GM21515 (cell line): Measurements from ENCODE around the gene MXD1.
A peak's percentile ranks its signal among the peaks of the same experiment; 100 is the strongest.
"Not testable (repeated sequence)": the region's sequence is repeated elsewhere in the genome, so short reads cannot be mapped to it uniquely, and the experiment has no call there.

Experiments
- ATAC-seq: cut with Tn5 transposase; IDR thresholded peaks from one replicate; pipeline ENCODE4 v1.9.1; 2021; ENCODE audit not compliant: unreplicated experiment

Gene MXD1

DNA sequence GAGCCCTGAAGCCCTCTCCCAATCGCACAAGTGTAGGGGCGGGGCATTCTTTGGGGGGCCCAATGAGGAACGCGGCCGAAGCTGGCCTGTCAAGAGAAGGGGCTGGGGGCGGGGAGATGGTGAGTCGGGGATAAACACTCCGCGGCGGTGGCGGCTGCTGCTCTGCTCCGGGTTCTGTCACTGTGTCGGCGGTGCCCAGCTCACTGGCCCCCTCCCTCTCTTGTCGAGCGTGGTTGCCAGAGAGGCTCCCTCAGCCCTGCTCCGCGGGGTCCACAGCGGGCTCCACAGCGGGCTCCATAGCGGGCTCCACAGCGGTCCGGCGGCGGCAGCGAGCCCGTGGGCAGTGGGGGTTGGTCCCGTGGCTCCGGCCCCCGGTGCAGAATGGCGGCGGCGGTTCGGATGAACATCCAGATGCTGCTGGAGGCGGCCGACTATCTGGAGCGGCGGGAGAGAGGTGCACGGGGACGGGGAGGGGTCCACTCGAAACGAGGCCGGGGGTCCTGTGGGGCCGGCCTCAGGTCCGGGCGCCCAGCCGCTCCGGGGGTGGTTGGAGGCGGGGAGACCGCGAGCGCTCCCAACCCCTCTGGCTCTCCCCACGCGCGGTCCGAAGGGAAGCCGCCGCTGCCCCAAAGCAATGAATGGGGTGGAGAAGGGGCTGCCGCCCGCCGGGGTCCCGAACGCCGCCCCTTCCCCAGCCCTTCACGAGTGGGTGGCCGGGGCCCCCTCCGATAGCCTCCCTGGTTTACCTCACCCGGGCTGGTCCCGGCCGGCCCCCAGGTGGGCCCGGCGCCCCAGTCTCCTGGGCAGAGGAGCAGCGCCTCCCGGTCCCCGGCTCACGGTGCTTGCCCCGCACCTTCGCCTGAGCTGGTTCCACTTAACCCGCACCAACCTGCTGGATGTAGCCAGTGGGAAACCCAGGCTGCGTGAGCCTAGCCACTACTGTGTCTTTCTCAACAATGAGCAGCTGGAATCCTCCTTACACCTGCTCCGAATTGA is at the start of gene MXD1:
MXD1 (plus strand) TSS at position 160 of the 996 bp plus-strand sequence; CDS start at position 382, 222 bp downstream.
- no peak for ATAC-seq

DNA sequence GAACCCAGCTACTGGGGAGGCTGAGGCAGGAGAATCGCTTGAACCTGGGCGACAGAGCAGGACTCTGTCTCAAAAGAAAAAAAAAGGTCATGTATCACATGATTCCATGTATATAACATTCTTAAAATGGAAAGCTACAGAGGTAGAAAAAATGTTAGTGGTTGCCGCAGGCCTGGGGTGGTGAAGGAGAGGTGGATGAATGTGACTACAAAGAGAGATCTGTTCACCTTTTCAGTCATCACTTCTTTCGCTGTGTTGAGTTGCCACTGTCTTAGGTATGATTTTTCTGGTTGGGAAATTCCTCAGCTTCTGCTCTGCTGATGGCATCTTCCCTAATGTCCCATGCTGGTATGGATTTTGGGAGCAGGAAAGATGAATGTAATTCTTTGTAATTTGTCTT is 26.5 kb upstream of the MXD1 start:
- ATAC-seq = no peak

- no peak for ATAC-seq
Observed at GRCh38 chr2:69889302-69889701, 25.6 kb upstream of the MXD1 start.

DNA sequence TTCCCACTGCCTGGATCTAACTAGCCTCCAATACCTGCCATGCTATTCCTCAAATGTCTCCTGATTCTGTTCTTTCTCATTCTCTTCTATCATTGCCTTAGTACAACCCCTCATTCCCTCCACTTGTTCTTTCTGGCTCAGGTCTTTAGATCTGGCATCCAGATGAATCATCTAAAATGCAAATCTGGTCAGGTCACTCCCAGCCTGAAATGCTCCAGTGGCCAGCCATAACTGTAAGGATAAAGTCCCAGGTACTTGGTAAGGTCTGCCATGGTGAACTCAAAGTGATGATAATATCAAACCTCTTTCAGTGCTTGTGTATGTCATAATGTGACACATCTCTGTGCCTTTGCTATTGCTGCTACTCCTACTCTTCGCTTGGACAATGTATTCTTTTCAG is 24.0 kb upstream of the MXD1 start:
- ATAC-seq = no peak

DNA sequence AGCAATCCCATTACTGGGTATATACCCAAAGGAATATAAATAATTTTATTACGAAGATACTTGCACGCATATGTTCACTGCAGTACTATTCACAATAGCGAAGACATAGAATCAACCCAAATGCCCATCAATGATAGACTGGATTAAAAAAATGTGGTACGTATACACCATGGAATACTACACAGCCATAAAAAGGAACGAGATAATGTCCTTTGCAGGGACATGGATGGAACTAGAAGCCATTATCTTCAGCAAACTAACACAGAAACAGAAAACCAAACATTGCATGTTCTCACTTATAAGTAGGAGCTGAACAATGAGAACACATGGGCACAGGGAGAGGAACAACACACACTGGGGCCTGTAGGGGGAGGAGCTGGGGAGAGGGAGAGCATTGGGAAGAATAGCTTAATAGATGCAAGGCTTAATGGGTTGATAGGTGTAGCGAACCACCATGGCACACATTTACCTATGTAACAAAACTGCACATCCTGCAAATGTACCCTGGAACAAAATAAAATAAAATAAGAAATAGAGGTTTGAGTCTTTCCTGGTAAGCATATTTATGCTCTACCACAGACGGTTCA is 22.0 kb upstream of the MXD1 start:
- not testable (repeated sequence) for ATAC-seq

DNA sequence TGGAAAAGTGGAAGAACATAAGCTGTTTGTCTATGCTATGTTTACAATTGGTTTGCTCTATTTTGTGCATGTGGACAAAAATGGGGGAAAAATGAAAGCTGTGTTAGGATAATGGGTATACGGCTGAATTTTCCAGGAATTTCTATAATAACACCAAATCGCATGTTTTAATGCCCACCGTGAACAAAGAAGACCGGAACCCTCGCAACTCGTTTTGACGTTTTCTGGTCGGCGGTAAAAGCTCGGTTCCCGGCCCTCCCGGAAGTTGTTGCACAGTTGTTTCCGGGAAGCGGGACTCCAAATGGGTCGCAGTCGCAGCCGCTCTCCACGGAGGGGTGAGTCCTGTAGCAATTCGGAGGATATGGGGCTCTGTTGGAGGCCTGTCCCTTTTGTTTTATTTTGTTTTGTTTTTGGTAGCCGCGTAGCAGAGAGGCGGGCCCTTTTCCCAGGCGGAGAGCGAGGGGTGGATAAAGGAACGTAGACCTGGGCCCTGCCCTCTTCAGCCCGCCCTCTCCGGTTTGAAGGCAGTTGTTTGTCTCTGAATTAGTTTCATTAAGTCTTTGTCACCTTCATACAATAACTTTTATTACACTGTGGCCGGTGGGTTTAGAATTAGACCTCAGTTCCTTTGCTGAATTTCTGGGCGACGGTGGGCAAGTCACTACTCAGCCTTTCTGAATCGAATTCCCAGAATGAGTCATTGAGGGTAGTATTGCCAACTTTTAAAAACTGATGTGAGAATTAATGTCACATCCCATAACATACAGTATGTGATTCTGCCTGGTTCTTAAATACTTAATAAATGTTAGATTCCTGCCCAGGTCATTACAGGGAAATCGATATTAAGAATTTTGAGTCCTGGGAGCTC is 21.0 kb upstream of the MXD1 start, which contains the start of gene SNRNP27:
SNRNP27 (plus strand) TSS at position 273 of the 868 bp plus-strand sequence; CDS start at position 302, 29 bp downstream.
- ATAC-seq = peak; percentile 65

DNA sequence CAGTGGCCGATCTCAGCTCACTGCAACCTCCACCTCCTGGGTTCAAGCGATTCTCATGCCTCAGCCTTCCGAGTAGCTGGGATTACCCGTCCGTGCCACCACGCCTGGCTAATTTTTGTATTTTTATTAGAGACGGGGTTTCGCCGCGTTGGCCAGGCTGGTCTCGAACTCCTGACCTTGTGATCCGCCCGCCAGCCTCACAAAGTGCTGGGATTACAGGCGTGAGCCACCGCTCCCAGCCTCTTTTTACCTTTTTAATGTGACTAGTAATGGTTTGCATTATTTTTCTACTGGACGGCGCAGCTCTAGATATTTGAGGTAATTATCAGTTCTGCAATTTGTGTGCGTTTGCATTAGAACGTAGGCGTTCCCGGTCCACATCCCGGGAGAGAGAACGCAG is 20.2 kb upstream of the MXD1 start:
- ATAC-seq = not testable (repeated sequence)

DNA sequence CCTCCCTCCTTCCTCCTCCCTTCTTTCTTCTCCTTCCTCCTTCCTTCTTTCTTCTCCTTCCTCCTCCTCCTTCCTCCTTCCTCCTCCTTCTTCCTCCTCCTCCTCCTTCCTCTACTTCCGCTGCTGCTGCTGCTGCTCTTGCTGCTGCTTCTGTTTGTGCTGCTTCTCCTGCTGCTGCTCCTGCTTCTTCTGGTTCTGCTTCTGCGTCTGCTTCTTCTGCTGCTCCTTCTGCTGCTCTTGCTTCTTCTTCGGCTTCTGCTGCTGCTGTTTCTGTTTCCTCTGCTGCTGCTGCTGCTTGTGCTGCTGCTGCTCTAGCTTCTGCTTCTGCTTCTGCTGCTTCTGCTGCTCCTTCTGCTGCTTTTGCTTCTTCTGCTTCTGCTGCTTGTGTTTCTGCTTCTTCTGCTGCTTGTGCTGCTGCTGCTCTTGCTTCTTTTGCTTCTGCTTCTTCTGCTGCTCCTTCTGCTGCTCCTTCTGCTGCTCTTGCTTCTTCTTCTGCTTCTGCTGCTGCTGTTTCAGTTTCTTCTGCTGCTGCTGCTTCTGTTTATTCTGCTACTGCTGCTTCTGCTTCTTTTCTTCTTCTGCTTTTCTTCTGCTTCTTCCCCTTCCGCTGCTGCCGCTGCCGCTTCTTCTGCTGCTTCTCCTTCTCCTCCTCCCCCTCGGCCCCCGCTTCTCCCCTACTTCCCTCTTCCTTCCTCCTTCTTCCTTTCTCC is 12.5 kb upstream of the MXD1 start:
- no peak for ATAC-seq

GRCh38 chr2:69907216-69907615 is 7.7 kb upstream of the MXD1 start:
- no peak for ATAC-seq

DNA sequence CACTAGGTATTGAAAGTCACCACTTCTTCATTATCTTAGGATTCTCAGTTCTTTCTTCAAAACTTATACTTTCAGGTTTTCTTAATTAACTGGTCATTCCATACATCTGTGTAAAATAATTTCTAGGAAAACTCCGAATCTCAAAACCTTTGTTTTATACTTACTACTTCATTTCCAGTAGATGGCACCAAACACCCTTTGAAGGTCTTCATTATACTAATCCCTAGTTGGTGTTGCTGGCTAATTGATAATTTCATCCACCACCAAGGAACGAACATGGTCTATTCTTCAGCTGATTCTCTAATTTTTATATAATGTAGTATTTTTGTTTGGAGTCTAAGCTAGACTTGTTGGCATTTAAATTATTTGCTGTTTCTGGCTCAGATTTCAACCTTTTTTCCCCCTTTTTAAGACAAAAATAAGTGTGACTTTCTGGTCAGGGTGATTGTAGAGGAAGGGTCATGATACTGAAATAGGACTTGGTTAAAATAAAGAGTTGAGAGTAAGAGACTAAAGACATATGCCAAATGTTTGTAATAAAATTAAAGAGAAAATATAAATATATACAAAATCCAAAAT is 2.8 kb upstream of the MXD1 start:
- no peak for ATAC-seq

- peak; percentile 85 for ATAC-seq
Observed at GRCh38 chr2:69914164-69914949, 552 bp upstream of the MXD1 start.

GRCh38 chr2:69916106-69916505 is 1.2 kb downstream of the MXD1 start:
- no peak for ATAC-seq

DNA sequence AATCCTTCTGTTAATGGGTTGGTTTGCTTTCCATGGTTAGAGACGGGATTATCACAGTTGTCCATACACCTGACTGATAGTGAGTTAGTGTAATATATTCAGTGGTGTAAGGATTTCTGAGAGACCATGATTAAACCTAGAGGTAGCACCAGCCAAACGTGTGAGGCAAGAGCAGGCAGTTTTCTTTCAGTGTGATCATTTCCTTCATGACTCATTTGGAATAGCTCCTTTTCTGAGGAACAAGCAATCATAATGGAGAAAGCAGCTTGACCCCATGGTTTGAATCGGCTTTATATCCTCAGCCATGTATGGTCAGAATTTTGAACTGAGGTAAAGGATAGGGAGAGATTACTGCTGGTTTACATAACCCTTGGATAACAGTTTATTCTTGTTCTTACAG is 2.9 kb downstream of the MXD1 start:
- no peak for ATAC-seq

GRCh38 chr2:69918401-69918800 is 3.5 kb downstream of the MXD1 start:
- no peak for ATAC-seq

GRCh38 chr2:69923116-69923515 is 8.2 kb downstream of the MXD1 start:
- ATAC-seq = no peak

GRCh38 chr2:69926849-69927515 is 12.1 kb downstream of the MXD1 start:
- ATAC-seq = no peak

DNA sequence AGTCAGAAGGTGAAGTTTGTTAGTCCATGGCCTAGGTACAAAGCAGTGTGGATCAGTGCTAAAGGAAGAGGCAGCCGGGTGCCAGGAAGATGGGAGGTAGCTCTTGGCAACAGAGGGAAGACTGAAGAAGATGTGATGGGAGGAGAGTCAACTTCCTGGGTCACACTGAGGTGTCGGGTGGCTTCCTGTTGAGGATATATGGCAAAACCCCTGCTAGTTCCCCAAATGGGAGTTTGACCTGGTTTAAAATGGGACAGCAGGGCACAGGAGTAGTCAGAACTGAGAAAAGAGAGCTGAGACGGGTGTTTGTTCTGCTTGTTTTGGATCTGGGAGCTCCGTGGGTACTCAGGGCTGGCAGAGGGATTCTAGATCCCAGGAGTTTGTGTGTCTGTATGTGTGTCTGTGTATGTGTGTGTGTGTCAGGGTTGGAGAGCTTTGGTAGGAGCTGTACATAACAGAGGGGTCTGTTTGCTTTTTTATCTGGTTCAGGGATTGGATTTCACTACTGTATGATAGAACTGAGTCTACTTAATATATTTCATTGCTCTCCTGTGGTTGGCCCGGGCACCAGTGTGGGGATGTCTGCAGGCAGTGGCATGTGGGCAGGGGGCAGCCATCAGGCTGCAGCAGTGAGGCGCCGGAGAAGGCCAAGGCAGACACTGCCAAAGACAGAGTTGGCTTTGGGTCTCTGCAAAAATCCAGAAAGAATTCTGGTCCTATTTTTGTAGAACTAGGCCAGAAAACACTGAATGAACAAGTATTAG is 17.1 kb downstream of the MXD1 start:
- ATAC-seq = no peak

- no peak for ATAC-seq
Observed at GRCh38 chr2:69932596-69932922, 17.6 kb downstream of the MXD1 start.
